Fibroblast of the conjunctiva (primary cell): ENCODE data around the gene MYH16.
"Not testable (repeated sequence)": the region's sequence is repeated elsewhere in the genome, so short reads cannot be mapped to it uniquely, and the experiment has no call there.

Source experiments
- DNase-seq: peaks from one replicate; pipeline ENCODE4 v3.0.0-alpha.2; 2010; ENCODE audit warnings: low read depth

Gene MYH16

GRCh38 chr7:99272476-99273045, at the start of gene MYH16:
TSS of gene MYH16 (plus strand) at chr7:99272839.
- no peak for DNase-seq

DNA sequence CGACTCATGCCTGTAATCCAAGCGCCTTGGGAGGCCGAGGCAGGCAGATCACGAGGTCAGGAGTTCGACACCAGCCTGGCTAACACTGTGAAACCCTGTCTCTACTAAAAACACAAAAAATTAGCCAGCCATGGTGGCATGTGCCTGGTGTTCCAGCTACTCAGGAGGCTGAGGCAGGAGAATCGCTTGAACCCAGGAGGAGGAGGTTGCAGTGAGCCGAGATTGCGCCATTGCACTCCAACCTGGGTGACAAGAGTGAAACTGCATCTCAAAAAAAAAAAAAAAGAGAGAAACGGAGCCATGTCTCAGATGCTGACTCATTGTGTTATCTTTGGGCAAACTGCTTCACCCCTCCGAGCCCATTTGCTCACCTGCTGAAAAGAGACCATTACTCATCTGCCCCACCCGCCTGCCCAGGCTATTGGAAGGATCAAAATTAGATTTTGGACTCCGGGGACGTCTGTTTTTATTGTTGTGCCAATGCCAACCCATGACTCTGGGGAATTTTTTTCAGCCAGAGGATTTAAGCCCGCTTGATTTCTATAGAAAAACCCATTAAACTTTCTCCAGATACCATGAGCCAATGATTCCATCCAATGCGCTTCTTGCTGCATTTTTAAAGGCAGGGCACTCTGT, 48.3 kb upstream of the MYH16 start:
- not testable (repeated sequence) for DNase-seq

DNA sequence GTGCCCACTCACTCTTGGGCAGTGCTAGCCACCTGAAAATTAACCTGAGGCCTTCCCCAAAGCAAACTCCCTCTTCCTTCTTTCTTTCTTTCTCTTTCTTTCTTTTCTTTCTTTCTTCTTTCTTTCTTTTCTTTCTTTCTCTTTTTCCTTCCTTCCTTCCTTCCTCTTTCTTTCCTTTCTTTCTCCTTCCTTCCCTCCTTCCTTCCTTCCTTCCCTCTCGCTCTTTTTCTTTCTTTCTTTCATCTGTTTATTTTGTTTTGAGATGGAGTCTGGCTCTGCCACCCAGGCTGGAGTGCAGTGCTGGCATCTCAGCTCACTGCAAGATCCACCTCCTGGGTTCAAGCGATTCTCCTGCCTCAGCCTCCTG, 47.8 kb upstream of the MYH16 start:
- no peak for DNase-seq

- no peak for DNase-seq
These were observed 43.4 kb upstream of the MYH16 start for GRCh38 chr7:99229234-99229633.

DNA sequence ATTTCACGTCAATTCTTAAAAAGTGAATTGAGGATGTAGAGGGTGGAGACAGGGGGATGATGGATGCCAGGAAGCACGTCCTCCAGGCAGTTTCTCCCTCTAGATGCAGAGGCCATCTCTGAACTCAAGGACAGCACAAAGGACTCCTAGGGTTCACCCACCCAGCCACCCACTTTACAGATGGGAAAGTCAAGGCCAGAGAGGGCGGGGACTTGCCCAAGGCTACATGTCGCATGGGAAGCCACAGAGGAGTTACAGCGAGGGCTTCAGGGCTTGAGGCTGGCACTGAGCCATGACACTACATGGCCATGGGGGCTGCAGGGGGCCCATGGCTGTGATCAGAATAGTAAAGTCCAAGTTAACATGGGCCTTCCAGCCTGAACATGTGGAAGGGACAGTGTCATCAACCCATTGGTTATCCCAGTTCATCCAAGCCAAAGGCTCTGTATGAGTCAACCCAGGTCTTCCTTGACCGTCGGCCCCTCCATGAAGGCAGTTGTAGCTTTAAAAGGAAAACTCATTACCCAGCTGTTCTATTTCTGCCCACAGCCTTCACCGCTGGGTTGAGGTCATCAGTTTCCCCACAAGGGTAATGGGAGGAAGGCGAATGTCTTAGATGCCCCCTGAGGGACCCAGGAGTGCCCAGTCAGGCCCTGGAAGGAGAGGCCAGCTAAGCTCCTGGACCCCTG, 40.4 kb upstream of the MYH16 start:
- no peak for DNase-seq

- not testable (repeated sequence) for DNase-seq
These were observed 39.7 kb upstream of the MYH16 start for GRCh38 chr7:99232955-99233354.

- no peak for DNase-seq
These were observed 38.5 kb upstream of the MYH16 start for GRCh38 chr7:99234185-99234584.

GRCh38 chr7:99235925-99236324, 36.7 kb upstream of the MYH16 start:
- no peak for DNase-seq

DNA sequence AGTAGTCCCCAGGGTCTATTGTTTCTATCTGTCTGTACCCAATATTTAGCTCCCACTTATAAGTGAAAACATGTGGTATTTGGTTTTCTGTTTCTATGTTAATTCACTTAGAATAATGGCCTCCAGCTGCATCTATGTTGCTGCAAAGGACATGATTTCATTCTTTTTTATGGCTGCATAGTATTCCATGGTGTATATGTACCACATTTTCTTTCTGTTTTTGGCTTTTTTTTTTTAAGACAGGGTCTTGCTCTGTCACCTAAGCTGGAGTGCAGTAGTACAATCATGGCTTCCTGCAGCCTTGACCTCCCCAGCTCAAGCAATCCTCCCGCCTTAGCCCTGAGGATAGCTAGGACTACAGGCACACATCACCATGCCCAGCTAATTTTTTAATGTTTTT, 34.8 kb upstream of the MYH16 start:
- not testable (repeated sequence) for DNase-seq

DNA sequence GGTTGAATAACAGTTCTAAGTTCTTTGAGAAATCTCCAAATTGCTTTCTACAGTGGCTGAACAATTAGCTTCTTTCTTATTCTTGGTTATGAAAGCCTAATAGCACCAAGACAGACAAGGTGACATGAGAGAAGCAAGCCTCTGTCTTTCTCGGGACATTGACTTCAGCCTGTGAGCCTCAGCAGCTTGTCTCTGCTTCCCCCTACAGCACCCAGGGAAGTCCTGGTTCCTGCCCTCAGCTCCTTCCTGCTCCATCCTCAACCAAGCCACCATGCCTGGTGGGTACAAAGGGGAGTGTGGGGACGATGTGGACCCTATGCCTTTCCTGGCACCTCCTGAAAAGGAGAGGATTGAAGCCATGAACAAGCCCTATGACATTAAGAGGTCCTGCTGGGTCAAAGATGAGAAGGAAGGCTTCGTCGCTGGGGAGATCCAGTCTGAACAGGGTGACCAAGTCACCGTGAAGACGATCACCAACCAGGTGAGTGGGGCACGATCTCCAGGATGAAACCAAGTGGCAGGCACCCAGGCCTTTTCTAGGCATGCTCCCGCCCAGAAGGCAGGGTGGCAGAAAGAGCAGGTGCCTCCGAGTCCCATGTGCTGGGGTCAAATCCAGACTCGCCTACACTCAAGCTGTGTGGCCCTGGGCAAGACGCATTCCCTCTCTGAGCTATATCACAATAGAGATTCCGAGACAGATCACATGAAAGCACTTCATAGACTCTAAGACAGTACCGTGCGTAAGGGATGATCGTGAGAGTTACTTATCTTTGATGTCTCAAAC, 33.9 kb upstream of the MYH16 start:
- DNase-seq: no peak

DNA sequence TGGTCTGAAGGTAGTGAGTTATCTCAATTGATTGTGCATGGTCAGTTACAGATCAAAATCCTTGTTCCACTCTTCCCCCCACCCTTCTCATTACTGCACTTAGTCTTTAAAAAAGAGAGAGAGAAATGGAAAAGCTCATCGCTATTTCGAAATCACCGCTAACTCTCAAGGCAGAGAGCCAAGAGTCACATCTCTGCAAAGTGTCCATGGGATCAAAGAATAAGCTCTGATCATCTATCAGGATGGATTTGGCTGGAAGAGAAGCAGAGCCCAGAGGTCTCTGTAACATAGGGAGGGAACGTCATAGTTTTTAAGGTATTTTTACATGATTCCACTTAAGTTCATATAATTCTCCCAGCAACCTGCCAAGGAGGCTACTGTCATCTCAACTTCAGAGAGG, 30.0 kb upstream of the MYH16 start:
- no peak for DNase-seq

- DNase-seq: no peak
These were observed 28.8 kb upstream of the MYH16 start for GRCh38 chr7:99243751-99244337.

DNA sequence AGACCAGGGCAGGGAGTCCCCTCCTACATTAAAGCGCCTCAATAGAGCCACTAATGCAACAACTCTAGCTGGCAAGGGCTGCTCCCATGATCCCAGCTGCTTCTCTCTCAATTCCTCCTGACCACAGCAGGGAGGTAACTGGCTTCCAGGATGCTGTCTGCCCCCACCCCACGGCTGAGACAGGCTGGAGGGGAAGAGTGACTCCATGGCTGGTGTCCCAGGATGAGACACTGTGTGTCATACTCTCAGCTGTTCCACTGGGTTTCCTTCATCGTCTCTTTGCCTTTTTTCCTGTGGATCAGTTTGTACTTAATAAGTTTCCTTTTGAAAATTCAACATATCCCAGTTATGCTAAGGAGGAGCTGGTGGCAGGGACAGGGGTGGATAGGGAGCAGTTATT, 27.7 kb upstream of the MYH16 start:
- DNase-seq: no peak

DNA sequence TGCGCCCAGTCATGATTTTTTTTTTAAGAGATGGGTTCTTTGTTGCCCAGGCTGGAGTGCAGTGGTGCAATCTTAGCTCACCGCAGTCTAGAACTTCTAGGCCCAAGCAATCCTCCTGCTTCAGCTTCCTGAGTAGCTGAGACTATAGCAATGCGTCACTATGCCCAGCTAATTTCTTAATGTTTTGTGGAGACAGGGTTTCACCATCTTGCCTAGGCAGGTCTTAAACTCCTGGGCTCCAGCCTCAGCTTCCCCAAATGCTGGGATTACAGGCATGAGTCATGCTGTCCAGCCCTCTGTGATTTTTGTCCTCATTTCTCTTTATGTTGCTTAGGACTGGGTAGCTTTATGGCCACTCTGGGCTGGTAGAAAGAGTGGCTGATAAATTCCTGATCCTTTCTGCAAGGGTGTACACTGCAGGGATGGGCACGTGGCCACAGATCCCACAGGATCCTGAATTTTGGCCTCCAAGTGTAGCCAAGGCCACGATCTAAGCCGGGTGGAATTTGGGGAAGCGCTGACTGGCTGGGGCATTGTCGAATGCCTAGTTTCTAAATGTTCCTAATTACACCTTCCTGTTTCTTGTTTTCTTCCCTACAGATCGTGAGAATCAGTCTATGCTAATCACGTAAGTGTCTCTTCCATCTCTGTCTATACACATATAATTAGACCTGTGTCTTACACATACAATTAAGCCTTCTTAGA, 24.1 kb upstream of the MYH16 start:
- no peak for DNase-seq

GRCh38 chr7:99249985-99250575, 22.6 kb upstream of the MYH16 start:
- DNase-seq: no peak

DNA sequence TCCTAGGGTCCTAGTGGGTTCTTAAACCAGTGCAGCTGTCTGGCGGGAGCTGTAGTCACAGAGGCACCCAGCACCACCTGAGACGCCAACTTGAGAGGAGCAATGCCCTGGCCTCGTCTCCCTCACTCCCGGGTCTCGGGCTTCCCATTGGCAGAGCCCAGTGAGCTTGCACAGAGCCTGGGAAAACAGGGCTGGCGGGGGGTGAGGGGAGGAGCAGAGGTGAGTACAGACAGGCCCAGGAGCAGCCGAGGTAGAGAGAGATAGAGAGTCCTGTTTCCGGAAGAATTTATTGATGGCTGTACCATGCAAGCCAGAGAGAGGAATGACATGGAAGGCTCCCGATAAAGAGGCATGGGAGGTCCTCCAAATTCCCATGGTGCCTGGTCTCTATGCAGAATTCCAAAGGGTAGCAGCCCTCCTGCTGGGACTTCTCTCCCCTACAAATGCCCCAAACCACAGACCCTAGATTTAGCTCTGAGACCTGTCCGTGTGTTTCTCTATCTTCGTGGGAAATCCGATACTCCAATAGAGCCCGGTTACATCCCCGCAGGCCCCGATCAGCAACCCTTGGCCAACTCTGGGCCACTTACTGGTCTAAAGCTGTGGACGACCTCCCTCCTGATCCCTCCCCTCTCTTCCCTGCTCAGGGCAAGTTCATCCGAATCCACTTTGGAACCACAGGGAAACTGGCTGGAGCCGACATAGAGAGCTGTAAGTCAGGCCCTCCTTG, 20.3 kb upstream of the MYH16 start:
- DNase-seq: no peak

- DNase-seq: no peak
These were observed 19.3 kb upstream of the MYH16 start for GRCh38 chr7:99253369-99253768.

- no peak for DNase-seq
These were observed 18.2 kb upstream of the MYH16 start for GRCh38 chr7:99254390-99254789.

- DNase-seq: no peak
These were observed 17.2 kb upstream of the MYH16 start for GRCh38 chr7:99255463-99255862.

DNA sequence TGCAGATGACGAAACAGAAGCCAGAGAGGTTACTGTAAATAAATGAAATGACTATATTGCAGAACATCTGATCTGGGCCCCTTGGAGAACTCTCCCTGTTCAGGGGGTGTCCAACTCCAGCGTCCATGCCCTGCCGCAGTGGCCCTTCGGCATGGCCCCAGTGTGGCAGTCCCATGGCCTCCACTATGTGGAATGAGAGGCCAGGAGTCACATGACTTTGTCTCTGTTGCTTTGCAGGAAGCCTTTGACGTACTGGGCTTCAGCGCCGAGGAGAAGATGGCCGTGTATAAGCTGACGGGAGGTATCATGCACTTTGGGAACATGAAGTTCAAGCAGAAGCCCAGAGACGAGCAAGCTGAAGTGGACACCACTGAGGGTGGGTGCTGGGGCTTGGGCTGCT, 15.6 kb upstream of the MYH16 start:
- DNase-seq: no peak

DNA sequence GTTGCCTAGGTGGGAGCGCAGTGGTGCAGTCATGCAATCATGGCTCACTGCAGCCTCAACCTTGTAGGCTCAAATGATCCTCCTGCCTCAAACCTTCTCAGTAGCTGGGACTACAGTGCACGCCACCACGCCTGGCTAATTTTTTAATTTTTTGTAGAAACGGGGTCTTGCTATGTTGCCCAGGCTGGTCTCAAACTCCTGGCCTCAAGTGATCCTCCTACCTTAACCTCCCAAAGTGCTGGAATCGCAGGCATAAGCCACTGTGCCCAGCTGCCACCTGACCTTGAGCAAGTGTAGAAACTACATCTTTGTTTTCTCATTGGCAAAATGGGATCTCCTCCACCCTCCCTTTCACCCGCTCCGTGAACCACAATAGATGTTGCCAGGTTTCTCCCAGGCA, 15.0 kb upstream of the MYH16 start:
- DNase-seq: no peak
